BJ (cell line): Measurements from ENCODE around the gene EPHA6. TPM values are rescaled to one million over a fixed set of nuclear protein-coding genes. Genes with fewer than 3 reads are reported as not detected.
"Not testable (repeated sequence)": the region's sequence is repeated elsewhere in the genome, so short reads cannot be mapped to it uniquely, and the experiment has no call there.

Source experiments
- CTCF ChIA-PET: fragments of 350-600 bp; formaldehyde crosslinking; extraction: SDS; loops from one replicate; lab custom pipeline; 2021; ENCODE audit warnings: antibody characterized with exemption, inconsistent platforms; lab: Yijun Ruan, JAX
- POLR2A ChIA-PET: fragments of 300-600 bp; sonication (Branson Sonifier 250); formaldehyde crosslinking; extraction: SDS; loops from one replicate; lab custom pipeline; 2021; ENCODE audit warnings: antibody characterized with exemption; lab: Charles Lee
- DNase-seq: peaks from one replicate; pipeline ENCODE4 v3.0.0-alpha.2; 2011; ENCODE audit warnings: low read depth
- H3K27me3 ChIP-seq: 2 replicates; pipeline ENCODE4 v1.6.0; 2011; ENCODE audit warnings: low read length; ENCODE audit not compliant: control insufficient read depth, insufficient read depth
- H3K36me3 ChIP-seq: 2 replicates; pipeline ENCODE4 v1.5.1; 2011; ENCODE audit warnings: low read length; ENCODE audit not compliant: control insufficient read depth, insufficient read depth
- H3K4me3 ChIP-seq: 2 replicates; pipeline ENCODE4 v1.5.1; 2011; ENCODE audit warnings: low read depth, mild to moderate bottlenecking, control low read depth, low read length
- polyA plus RNA-seq: library from polyadenylated mRNA; depleted of rRNA; stranded (reverse); fragments of >200 nt; gene quantifications from 2 replicates; pipeline ENCODE4 v1.2.3, GENCODE V29; 2011
- TF ChIP-seq, protein P1 (sequence below): IDR thresholded peaks from 2 replicates; pipeline ENCODE4 v1.5.1; 2011; ENCODE audit warnings: low read depth, mild to moderate bottlenecking, control low read depth, inconsistent platforms, low read length, moderate library complexity; ENCODE audit not compliant: insufficient read depth

Gene EPHA6
- polyA plus RNA-seq, 1 experiment = not detected

DNA sequence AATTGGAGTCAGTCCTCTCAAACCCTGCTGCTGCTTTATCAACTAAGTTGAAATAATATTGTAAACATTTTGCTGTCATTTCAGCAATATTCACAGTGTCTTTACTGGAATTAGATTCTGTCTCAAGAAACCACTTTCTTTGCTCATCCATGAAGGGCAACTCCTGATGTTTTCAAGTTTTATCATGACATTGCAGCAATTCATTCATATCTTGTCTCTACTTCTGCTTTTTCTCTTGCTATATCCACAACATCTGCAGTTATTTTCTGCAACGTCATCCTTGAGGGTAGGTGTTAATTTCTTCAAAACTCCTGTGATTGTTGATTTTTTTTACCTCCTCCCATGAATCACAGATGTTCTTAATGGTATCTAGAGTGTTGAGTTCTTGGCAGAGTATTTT, 181.6 kb downstream of the EPHA6 start:
- no peaks in the 10 kb centered on the region for H3K27me3 ChIP-seq
- ChIA-PET POLR2A (no interaction called here), CTCF (no interaction called here)
- H3K4me3 ChIP-seq = no peak overlapping the region
- TF ChIP-seq, protein P1, sequence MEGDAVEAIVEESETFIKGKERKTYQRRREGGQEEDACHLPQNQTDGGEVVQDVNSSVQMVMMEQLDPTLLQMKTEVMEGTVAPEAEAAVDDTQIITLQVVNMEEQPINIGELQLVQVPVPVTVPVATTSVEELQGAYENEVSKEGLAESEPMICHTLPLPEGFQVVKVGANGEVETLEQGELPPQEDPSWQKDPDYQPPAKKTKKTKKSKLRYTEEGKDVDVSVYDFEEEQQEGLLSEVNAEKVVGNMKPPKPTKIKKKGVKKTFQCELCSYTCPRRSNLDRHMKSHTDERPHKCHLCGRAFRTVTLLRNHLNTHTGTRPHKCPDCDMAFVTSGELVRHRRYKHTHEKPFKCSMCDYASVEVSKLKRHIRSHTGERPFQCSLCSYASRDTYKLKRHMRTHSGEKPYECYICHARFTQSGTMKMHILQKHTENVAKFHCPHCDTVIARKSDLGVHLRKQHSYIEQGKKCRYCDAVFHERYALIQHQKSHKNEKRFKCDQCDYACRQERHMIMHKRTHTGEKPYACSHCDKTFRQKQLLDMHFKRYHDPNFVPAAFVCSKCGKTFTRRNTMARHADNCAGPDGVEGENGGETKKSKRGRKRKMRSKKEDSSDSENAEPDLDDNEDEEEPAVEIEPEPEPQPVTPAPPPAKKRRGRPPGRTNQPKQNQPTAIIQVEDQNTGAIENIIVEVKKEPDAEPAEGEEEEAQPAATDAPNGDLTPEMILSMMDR = no peak
- no peak for DNase-seq
- no peaks in the 10 kb centered on the region for H3K36me3 ChIP-seq

DNA sequence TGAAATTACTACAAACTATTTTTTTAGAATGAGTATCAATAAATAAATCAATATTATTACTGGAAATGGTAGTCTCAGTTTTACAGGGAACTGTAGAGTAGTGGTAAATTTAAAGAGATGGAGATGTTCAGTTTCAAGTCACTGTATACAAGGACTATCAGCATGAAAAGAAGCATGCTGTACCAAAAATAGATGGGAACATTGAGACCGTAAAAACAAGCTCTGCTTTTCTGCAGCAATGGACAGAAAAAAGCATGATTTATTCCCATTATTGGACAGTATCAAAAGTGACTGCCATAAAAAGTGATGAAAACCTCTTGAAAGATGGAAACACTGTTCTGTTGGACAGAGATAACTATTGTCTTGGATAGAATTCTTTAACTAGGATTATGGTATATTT, 187.2 kb downstream of the EPHA6 start:
- ChIA-PET POLR2A (no interaction called here), CTCF (no interaction called here)

DNA sequence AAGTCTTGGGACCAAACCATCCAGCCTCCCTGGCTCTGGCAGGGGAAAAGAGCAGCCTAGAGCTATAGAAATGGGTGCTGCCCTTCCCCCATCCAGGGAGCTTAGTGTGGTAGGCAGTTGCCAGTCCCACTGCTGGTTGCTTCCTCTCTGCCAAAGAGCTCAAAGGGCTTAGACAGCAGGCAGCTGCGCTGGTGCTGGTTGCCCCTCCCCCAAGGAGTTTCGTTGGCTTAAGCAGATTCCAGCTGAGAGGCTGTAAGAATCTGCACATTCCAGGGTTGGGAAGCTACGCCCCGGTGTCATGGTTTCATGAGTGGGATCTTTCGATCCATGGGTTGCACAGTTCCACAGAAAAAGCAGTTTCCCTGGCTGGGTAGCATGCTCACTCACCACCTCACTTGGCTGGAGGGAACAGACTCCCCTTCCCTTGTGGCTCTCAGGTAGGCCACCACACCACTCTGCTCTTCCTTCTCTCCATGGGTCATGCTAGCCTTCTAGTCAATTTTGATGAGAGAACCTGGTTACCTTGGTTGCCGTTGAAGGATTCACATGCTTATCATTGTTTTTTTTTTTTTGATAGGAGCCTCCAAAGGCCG, 195.1 kb downstream of the EPHA6 start:
- H3K4me3 ChIP-seq = no peak overlapping the region
- POLR2A ChIA-PET = no interaction called here
- no peak for DNase-seq
- no peaks in the 10 kb centered on the region for H3K36me3 ChIP-seq
- TF ChIP-seq, protein P1 = no peak
- no peaks in the 10 kb centered on the region for H3K27me3 ChIP-seq
- CTCF ChIA-PET = no interaction called here

More for the DNA sequence above, 187.2 kb downstream of the EPHA6 start:
- Histone ChIP-seq H3K27me3 (no peaks in the 10 kb centered on the region), H3K36me3 (no peaks in the 10 kb centered on the region), H3K4me3 (no peak overlapping the region)
- TF ChIP-seq, protein P1 = no peak
- DNase-seq = no peak

DNA sequence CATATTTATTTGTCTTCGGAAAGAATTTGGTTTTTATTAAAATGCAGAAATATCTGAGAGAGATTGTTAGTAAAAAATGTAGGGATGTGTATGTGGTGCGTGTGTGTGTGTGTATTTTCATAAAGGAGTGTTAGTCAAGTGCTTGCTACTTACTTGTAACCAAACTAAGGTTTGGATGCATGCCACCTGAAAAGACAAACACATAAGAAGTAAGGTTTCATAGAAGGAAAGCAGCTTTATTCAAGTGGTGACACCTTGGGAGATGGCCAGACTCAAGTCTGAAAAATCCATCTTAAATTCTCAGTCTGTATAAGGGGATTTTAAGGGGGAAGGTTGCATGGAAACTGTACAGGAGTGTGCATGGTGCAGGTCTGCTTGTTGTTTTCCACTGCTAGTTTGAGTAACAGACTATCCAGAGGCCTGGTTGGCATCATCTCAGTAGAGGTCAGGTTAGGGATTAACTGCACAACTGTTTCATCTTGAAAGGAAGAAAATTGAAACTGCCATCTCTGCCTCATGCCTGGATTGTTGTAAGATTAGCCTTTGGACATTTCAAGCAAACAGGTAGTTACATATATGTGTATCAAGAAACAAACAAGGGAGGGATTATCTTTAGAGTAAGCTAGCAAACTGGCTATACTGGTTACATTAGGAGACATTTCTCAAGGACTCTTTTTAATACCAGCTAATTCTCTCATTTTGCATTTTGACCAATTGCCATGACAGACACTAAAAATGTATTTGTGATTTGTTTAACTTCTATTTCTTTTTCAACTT, 196.7 kb downstream of the EPHA6 start:
- ChIA-PET CTCF (no interaction called here), POLR2A (no interaction called here)
- DNase-seq = no peak
- Histone ChIP-seq H3K27me3 (no peaks in the 10 kb centered on the region), H3K4me3 (no peak overlapping the region), H3K36me3 (no peaks in the 10 kb centered on the region)
- TF ChIP-seq, protein P1 = no peak

DNA sequence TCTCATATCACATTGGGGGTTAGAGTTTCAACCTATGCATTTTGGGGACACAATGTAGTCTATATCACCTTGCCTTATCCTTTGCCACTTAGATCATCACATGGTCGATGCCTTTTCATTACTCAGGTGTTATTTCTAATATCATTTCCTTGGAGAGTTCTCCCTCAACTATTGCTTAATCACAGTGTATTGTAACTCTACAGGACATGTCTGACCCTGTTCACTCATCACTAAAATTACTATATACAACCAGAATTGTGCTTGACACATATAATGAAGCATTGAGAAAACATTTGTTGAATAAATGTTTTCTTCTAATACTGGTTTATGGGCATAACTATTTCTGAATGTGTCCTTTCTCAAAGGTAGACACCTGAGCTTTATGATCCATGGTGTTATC, 207.4 kb downstream of the EPHA6 start:
- TF ChIP-seq, protein P1 = no peak
- ChIA-PET POLR2A (no interaction called here), CTCF (interaction anchor here (0.6 kb wide), 1 partner anchor 1746 kb away, joined by 3 read pairs; no protein-coding TSS in a partner anchor)
- Histone ChIP-seq H3K4me3 (no peak overlapping the region), H3K36me3 (no peaks in the 10 kb centered on the region), H3K27me3 (no peaks in the 10 kb centered on the region)
- no peak for DNase-seq

DNA sequence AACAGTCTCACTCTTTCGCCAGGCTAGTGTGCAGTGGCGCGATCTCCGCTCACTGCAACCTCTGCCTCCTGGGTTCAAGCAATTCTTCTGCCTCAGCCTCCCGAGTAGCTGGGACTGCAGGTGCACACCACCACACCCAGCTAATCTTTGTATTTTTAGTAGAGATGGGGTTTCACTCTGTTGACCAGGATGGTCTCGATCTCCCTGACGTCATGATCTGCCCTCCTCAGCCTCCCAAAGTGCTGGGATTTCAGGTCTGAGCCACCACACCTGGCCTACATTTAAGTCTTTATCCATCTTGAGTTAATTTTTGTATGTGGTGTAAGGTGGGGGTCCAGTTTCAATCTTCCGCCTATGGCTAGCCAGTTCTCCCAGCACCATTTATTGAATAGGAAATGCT, 211.2 kb downstream of the EPHA6 start:
- H3K36me3 ChIP-seq, H3K27me3 ChIP-seq, H3K4me3 ChIP-seq, CTCF ChIA-PET, DNase-seq, POLR2A ChIA-PET: not testable (repeated sequence)
